Upper lobe of right lung (tissue), 1 donor: ENCODE data around the gene ACTN4. TPM values are rescaled to one million over a fixed set of nuclear protein-coding genes. Genes with fewer than 3 reads are reported as not detected.

Experiments
- ATAC-seq: fragments of 200-7000 bp; cut with Tn5 transposase; one replicate; pipeline ENCODE4 v1.9.1; 2020; ENCODE audit warnings: mild to moderate bottlenecking, moderate library complexity
- DNase-seq: peaks from one replicate; pipeline ENCODE4 v3.0.0-alpha.2; 2020
- H3K27ac ChIP-seq: fragments of 200-600 bp; one replicate; pipeline ENCODE4 v1.8.0; 2022
- H3K27me3 ChIP-seq: fragments of 200-600 bp; one replicate; pipeline ENCODE4 v1.8.0; 2022; ENCODE audit warnings: mild to moderate bottlenecking
- H3K36me3 ChIP-seq: fragments of 200-600 bp; one replicate; pipeline ENCODE4 v1.8.0; 2022
- H3K4me1 ChIP-seq: fragments of 200-600 bp; one replicate; pipeline ENCODE4 v1.8.0; 2022
- H3K4me3 ChIP-seq: fragments of 200-600 bp; one replicate; pipeline ENCODE4 v1.8.0; 2022; ENCODE audit warnings: mild to moderate bottlenecking
- H3K9me3 ChIP-seq: fragments of 200-600 bp; one replicate; pipeline ENCODE4 v1.8.0; 2022
- intact Hi-C: fragments of 100-400 bp; cut with DNase I; formaldehyde crosslinking; loops from one replicate; pipeline ENCODE4 v1.11.0; 2022
- total RNA-seq: library from RNA; stranded (reverse); fragmentation: NEBNext Ultra II Directional; extraction: Animal tissue kit (Norgen Biotek cat#: 25700); gene quantifications from one replicate; pipeline ENCODE4 v1.2.1, GENCODE V29; 2021
- TF ChIP-seq, protein P1 (sequence below): fragments of 200-600 bp; IDR thresholded peaks from one replicate; pipeline ENCODE4 v1.8.0; 2022; ENCODE audit warnings: antibody characterized with exemption
- donor health status: DM: no; HTN: yes; CAD: no; lungs with severe emphysema.

ACTN4 gene
- total RNA-seq, 1 donor from 2014 or later: 565 TPM

DNA sequence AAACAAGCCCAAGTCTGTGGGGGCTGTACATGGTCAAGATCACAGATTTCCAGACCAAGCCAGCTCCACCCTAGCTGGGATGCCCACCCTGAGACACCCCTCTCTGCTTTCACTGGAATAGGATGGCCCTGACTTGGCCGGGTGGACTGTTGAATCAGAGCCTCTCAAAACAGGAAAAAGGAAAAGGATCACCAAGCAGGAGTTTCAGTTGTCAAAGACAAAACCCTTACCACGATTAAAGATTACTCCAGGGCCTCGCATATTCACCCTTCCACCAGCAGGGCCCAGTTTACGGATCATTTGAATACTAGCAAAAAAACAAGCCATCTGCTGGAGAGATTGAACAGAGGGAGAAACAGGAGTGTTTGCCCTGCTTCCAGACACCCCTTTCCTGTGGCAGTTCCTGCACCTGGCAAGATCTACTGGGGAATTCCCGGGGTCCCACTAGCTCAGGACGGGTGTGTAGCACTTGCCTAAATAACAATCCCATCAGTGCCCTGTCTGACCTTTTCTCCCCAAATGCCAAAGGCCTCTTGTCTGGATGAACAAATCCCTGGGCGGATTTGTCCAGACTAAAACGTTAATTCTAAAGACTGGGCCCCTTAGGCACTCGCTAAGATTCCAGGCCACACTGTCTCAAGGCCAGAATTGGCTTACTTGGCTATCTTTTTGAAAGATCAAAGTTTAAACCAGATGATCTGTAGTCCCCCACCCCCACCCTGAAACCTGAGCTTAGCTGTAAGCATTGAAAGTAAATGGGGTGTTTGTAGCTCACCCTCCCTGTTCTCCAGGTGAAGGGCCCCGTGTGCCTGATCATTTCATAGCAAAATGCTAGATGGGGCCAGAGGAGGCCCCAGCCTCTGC, 38.4 kb downstream of the ACTN4 start:
- intact Hi-C loops: no loop called here
- Histone ChIP-seq H3K27ac (peak overlapping the region; percentile 80), H3K9me3 (no peaks in the 10 kb centered on the region), H3K27me3 (no peaks in the 10 kb centered on the region), H3K4me3 (no peak overlapping the region), H3K36me3 (no peaks in the 10 kb centered on the region), H3K4me1 (peaks cover 79% of the 10 kb centered on the region)
- TF ChIP-seq, protein P1, sequence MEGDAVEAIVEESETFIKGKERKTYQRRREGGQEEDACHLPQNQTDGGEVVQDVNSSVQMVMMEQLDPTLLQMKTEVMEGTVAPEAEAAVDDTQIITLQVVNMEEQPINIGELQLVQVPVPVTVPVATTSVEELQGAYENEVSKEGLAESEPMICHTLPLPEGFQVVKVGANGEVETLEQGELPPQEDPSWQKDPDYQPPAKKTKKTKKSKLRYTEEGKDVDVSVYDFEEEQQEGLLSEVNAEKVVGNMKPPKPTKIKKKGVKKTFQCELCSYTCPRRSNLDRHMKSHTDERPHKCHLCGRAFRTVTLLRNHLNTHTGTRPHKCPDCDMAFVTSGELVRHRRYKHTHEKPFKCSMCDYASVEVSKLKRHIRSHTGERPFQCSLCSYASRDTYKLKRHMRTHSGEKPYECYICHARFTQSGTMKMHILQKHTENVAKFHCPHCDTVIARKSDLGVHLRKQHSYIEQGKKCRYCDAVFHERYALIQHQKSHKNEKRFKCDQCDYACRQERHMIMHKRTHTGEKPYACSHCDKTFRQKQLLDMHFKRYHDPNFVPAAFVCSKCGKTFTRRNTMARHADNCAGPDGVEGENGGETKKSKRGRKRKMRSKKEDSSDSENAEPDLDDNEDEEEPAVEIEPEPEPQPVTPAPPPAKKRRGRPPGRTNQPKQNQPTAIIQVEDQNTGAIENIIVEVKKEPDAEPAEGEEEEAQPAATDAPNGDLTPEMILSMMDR: peak; percentile 43
- DNase-seq: no peak
- ATAC-seq: no peak

DNA sequence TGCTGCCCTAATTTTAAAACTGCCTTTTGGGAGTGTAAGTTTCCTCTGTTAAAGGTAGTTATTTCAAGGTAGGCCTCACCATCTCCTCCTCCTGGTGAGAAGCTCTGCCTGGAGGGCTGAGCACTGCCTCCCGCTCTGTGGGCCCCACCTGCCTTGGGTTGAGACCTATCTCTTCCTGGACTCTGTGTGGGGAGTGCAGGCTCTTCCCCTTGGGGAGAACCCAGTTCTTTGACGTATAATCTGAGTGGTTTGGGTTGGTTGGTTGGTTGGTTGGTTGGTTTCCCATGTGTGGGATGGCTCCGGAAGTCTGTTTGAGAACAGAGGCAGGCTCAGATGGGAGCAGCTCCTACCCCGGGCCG, 39.1 kb downstream of the ACTN4 start:
- peaks cover 75% of the 10 kb centered on the region for H3K4me1 ChIP-seq
- H3K36me3 ChIP-seq: no peaks in the 10 kb centered on the region
- TF ChIP-seq, protein P1: no peak
- DNase-seq: no peak
- peak overlapping the region; percentile 80 for H3K27ac ChIP-seq
- no peak overlapping the region for H3K4me3 ChIP-seq
- no peaks in the 10 kb centered on the region for H3K27me3 ChIP-seq
- intact Hi-C loops: no loop called here
- no peaks in the 10 kb centered on the region for H3K9me3 ChIP-seq
- ATAC-seq: peak; percentile 14

DNA sequence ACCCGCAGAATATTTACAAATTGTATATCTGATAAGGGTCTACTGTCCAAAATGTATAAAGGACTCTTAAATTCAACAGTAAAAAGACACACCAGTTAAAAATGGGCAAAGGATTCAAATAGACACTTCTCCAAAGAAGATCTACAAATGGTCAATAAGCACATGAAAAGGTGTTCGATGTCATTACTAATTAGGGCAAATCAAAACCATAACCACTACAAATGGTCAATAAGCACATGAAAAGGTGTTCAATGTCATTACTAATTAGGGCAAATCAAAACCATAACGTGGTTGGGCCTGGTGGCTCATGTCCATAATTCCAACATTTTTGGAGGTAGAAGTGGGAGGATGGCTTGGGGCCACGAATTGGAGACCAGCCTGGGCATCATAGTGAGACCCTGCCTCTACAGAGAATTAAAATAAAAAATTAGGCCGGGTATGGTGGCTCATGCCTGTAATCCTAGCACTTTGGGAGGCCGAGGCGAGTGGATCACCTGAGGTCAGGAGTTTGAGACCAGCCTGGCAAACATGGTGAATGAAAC, 40.5 kb downstream of the ACTN4 start:
- peaks cover 75% of the 10 kb centered on the region for H3K4me1 ChIP-seq

DNA sequence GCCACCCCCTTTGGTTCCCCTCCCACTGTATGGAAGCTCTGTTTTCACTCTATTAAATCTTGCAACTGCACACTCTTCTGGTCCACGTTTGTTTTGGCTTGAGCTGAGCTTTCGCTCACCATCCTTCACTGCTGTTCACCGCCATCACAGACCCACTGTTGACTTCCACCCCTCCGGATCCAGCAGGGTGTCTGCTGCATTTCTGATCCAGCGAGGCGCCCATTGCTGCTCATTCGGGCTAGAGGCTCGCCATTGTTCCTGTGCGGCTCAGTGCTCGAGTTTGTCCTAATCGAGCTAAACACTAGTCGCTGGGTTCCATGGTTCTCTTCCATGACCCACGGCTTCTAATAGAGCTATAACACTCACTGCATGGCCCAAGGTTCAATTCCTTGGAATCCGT, 42.7 kb downstream of the ACTN4 start:
- intact Hi-C loops: no loop called here
- TF ChIP-seq, protein P1: no peak
- Histone ChIP-seq H3K4me1 (peaks cover 75% of the 10 kb centered on the region), H3K27me3 (no peaks in the 10 kb centered on the region), H3K4me3 (no peak overlapping the region), H3K9me3 (no peaks in the 10 kb centered on the region), H3K36me3 (peaks cover 7% of the 10 kb centered on the region), H3K27ac (no peak overlapping the region)
- no peak for ATAC-seq
- DNase-seq: no peak

More for the DNA sequence above, 40.5 kb downstream of the ACTN4 start:
- intact Hi-C loops: no loop called here
- no peak for ATAC-seq
- Histone ChIP-seq H3K27me3 (no peaks in the 10 kb centered on the region), H3K9me3 (no peaks in the 10 kb centered on the region), H3K27ac (peak overlapping the region; percentile 31), H3K4me3 (no peak overlapping the region), H3K36me3 (peaks cover 7% of the 10 kb centered on the region)
- TF ChIP-seq, protein P1: no peak
- no peak for DNase-seq

DNA sequence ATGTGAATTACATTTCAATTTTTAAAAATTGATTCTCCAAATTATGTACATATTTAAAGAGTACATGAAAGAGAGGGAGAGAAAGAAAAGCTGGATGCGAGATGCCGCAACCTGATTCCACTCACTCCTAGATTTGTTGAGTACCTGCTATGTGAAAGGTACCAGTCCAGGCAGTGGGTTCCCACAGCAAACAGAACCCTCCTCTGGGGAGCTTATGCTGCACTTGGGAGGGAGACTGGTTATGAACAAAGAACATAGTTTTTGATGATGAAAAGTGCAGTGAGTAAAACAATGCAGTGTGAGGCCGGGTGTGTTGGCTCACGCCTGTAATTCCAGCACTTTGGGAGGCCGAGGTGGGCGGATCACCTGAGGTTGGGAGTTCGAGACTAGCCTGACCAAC, 43.4 kb downstream of the ACTN4 start:
- Histone ChIP-seq H3K4me1 (peaks cover 75% of the 10 kb centered on the region), H3K27ac (peak overlapping the region; percentile 79), H3K36me3 (peaks cover 7% of the 10 kb centered on the region), H3K9me3 (no peaks in the 10 kb centered on the region), H3K27me3 (no peaks in the 10 kb centered on the region), H3K4me3 (no peak overlapping the region)
- intact Hi-C loops: no loop called here
- TF ChIP-seq, protein P1: no peak
- ATAC-seq (no peak), DNase-seq (no peak)
